HG03521 (cell line): ENCODE results near the gene ABCB4.

Experiments used
- ATAC-seq: cut with Tn5 transposase; IDR thresholded peaks from one replicate; pipeline ENCODE4 v1.9.1; 2021; ENCODE audit warnings: mild to moderate bottlenecking, moderate library complexity; ENCODE audit not compliant: unreplicated experiment

The ABCB4 gene

GRCh38 chr7:87427288-87427687 lies 48.2 kb downstream of the ABCB4 start:
- ATAC-seq: no peak

GRCh38 chr7:87426160-87426559 lies 49.3 kb downstream of the ABCB4 start:
- no peak for ATAC-seq

GRCh38 chr7:87424075-87424474 lies 51.4 kb downstream of the ABCB4 start:
- ATAC-seq: no peak

GRCh38 chr7:87420173-87420572 lies 55.3 kb downstream of the ABCB4 start:
- no peak for ATAC-seq

- peak; percentile 85 for ATAC-seq
These were observed 58.5 kb downstream of the ABCB4 start for GRCh38 chr7:87416682-87417587.

GRCh38 chr7:87414794-87415188 lies 60.7 kb downstream of the ABCB4 start:
- ATAC-seq: no peak

GRCh38 chr7:87413951-87414793 lies 61.3 kb downstream of the ABCB4 start:
- ATAC-seq: no peak

GRCh38 chr7:87413029-87413428 lies 62.5 kb downstream of the ABCB4 start:
- no peak for ATAC-seq

GRCh38 chr7:87411186-87411585 lies 64.3 kb downstream of the ABCB4 start:
- no peak for ATAC-seq

GRCh38 chr7:87404674-87405073 lies 70.8 kb downstream of the ABCB4 start:
- ATAC-seq: no peak

- ATAC-seq: no peak
These were observed 77.0 kb downstream of the ABCB4 start for GRCh38 chr7:87398446-87398845.

- ATAC-seq: no peak
These were observed 79.9 kb downstream of the ABCB4 start for GRCh38 chr7:87395442-87396020.

GRCh38 chr7:87391020-87391701 lies 84.3 kb downstream of the ABCB4 start:
- ATAC-seq: no peak

- no peak for ATAC-seq
These were observed 94.6 kb downstream of the ABCB4 start for GRCh38 chr7:87380905-87381304.

- no peak for ATAC-seq
These were observed 99.6 kb downstream of the ABCB4 start for GRCh38 chr7:87375662-87376435.

GRCh38 chr7:87370660-87371180 lies 104.8 kb downstream of the ABCB4 start:
- ATAC-seq: no peak

- ATAC-seq: no peak
These were observed 106.3 kb downstream of the ABCB4 start for GRCh38 chr7:87369216-87369615.

- ATAC-seq: no peak
These were observed 111.2 kb downstream of the ABCB4 start for GRCh38 chr7:87364246-87364645.

- ATAC-seq: no peak
These were observed 112.1 kb downstream of the ABCB4 start for GRCh38 chr7:87363342-87363741.

GRCh38 chr7:87361320-87361719 lies 114.2 kb downstream of the ABCB4 start:
- no peak for ATAC-seq
